Mesodermal cell (in vitro differentiated cells): ENCODE results near the gene SHISA5.
A peak's percentile ranks its signal among the peaks of the same experiment; 100 is the strongest.

Experiments used
- H3K27ac ChIP-seq: 2 replicates; pipeline ENCODE4 v1.7.0; 2013; ENCODE audit warnings: mild to moderate bottlenecking, low read depth, low read length, moderate library complexity; ENCODE audit not compliant: severe bottlenecking
- H3K36me3 ChIP-seq: 2 replicates; pipeline ENCODE4 v1.7.1; 2013; ENCODE audit warnings: mild to moderate bottlenecking, low read length, moderate library complexity; ENCODE audit not compliant: control insufficient read depth, insufficient read depth
- H3K4me1 ChIP-seq: one replicate; pipeline ENCODE4 v1.7.1; 2013; ENCODE audit warnings: mild to moderate bottlenecking, low read length; ENCODE audit not compliant: insufficient read depth, control insufficient read depth, poor library complexity, severe bottlenecking
- H3K4me3 ChIP-seq: 2 replicates; pipeline ENCODE4 v1.7.0; 2013; ENCODE audit warnings: low read length, control low read depth, mild to moderate bottlenecking; ENCODE audit not compliant: insufficient read depth, poor library complexity, severe bottlenecking; ENCODE audit errors: extremely low read depth
- H3K9me3 ChIP-seq: 2 replicates; pipeline ENCODE4 v1.7.1; 2013; ENCODE audit warnings: mild to moderate bottlenecking, low read length, moderate library complexity; ENCODE audit not compliant: control insufficient read depth
- WGBS, 2 experiments: methylation state at CpG; one replicate each; pipeline ENCODE4 v1.1.5; 2013; ENCODE audit warnings: missing lambda C conversion rate in 2 of 2; ENCODE audit not compliant: insufficient coverage in 2 of 2; 5-methylcytosine and 5-hydroxymethylcytosine counted together

Gene SHISA5

DNA sequence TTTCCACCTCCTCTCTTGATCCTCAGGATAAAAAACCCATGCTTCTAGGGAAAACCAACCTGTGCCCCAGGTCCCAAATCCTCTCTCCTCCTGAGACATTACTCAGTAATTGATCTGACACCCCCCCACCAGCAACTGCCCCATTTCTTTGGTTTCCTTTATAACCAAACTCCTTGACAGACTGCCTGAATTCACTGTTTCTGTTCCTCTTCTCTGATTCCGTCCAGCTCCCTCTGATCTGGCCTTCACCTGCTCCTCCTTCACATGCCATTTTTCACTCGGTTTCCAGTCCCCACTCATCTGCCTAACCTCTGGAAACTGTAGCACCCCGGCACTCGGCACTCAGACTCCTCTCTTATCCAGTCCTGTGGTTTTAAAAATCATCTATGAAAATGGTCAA is 66.2 kb downstream of the SHISA5 start:
- H3K27ac ChIP-seq = no peak overlapping the region
- peaks cover 40% of the 10 kb centered on the region for H3K36me3 ChIP-seq
- 86 to 100% methylated on average over 2 of the region's 4 CpGs for WGBS, 2 experiments
- H3K4me1 ChIP-seq = peaks cover 16% of the 10 kb centered on the region
- no peaks in the 10 kb centered on the region for H3K9me3 ChIP-seq
- H3K4me3 ChIP-seq = no peak overlapping the region

DNA sequence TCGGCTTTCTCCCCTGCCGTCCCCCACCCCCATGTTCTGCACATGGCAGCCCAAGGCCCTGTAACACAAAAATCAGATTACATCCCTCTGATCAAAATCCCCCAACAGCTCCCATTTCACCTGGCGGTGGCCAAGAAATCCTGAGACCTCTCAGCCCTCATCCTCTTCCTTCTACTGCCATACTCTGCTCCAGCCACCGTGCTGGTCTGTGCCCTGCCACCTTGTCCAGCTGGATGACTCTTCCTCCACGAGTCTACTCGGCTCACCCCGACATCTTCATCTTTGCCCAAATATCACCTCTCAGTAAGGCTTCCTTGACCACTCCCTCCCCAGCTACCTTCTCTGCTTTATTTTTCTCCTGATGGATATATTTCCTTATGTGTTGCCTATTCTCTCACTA is 67.1 kb downstream of the SHISA5 start:
- 82 to 90% methylated on average over 3 to 7 of the region's 7 CpGs for WGBS, 2 experiments

GRCh38 chr3:48436477-48436787 is 67.5 kb downstream of the SHISA5 start:
- Histone ChIP-seq H3K4me1 (peaks cover 14% of the 10 kb centered on the region), H3K4me3 (no peak overlapping the region)
- 60 to 67% methylated on average over 1 of the region's 1 CpG for WGBS, 2 experiments

More for the DNA sequence above, 67.1 kb downstream of the SHISA5 start:
- Histone ChIP-seq H3K4me1 (peaks cover 18% of the 10 kb centered on the region), H3K36me3 (peaks cover 41% of the 10 kb centered on the region), H3K9me3 (no peaks in the 10 kb centered on the region), H3K4me3 (no peak overlapping the region), H3K27ac (no peak overlapping the region)

DNA sequence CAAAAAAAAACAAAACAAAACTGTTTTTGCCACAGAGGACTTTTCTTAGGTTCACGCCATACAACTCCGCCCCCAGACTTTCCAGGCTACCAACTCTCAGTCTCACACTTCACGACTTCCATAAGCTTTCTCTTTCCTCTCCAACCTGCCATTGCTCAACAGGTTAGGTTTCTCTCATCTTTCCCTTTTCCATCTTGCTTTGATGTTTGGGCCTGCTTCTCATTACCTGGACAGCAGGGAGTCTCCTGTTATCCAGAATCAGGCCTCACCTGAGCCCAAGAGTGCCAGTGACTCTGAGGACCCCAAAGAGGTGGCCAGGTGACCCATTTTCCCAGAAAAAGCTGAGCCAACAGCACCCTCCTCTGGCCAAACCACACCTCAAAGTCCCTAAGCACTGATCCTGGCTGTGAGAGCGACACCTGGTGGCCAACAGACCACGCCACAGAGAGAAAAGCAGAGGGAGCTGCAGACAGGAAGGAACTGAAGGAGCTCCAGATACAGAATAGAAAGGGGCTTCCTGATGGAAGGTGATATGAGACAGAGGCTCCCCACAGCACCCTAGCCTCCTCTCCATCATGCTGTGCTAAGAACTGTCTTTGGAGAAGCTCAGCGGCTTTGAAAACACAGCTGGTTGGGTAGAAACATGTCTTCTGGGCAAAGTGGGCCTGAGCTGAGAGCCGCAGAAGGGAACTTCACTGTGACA is 68.0 kb downstream of the SHISA5 start:
- Histone ChIP-seq H3K4me1 (peaks cover 11% of the 10 kb centered on the region), H3K27ac (no peak overlapping the region), H3K4me3 (no peak overlapping the region), H3K36me3 (peaks cover 41% of the 10 kb centered on the region), H3K9me3 (no peaks in the 10 kb centered on the region)
- 56 to 68% methylated on average over 6 to 7 of the region's 7 CpGs for WGBS, 2 experiments

More at GRCh38 chr3:48436477-48436787, 67.5 kb downstream of the SHISA5 start:
- Histone ChIP-seq H3K27ac (no peak overlapping the region), H3K36me3 (peaks cover 41% of the 10 kb centered on the region), H3K9me3 (no peaks in the 10 kb centered on the region)

GRCh38 chr3:48435223-48435595 is 68.8 kb downstream of the SHISA5 start:
- 84 to 96% methylated on average over 3 to 4 of the region's 4 CpGs for WGBS, 2 experiments
- no peak overlapping the region for H3K27ac ChIP-seq
- H3K9me3 ChIP-seq = no peaks in the 10 kb centered on the region
- H3K4me1 ChIP-seq = peaks cover 15% of the 10 kb centered on the region
- no peak overlapping the region for H3K4me3 ChIP-seq
- peaks cover 41% of the 10 kb centered on the region for H3K36me3 ChIP-seq

GRCh38 chr3:48434591-48435222 is 69.3 kb downstream of the SHISA5 start:
- no peak overlapping the region for H3K27ac ChIP-seq
- no peak overlapping the region for H3K4me3 ChIP-seq
- peaks cover 17% of the 10 kb centered on the region for H3K4me1 ChIP-seq
- no peaks in the 10 kb centered on the region for H3K9me3 ChIP-seq
- H3K36me3 ChIP-seq = peaks cover 41% of the 10 kb centered on the region
- 93 to 96% methylated on average over 15 of the region's 15 CpGs for WGBS, 2 experiments

- Histone ChIP-seq H3K9me3 (no peaks in the 10 kb centered on the region), H3K4me1 (peaks cover 13% of the 10 kb centered on the region), H3K36me3 (peaks cover 41% of the 10 kb centered on the region), H3K4me3 (no peak overlapping the region), H3K27ac (no peak overlapping the region)
- 92 to 98% methylated on average over 9 to 11 of the region's 12 CpGs for WGBS, 2 experiments
These were observed 70.4 kb downstream of the SHISA5 start for GRCh38 chr3:48433472-48434118.

DNA sequence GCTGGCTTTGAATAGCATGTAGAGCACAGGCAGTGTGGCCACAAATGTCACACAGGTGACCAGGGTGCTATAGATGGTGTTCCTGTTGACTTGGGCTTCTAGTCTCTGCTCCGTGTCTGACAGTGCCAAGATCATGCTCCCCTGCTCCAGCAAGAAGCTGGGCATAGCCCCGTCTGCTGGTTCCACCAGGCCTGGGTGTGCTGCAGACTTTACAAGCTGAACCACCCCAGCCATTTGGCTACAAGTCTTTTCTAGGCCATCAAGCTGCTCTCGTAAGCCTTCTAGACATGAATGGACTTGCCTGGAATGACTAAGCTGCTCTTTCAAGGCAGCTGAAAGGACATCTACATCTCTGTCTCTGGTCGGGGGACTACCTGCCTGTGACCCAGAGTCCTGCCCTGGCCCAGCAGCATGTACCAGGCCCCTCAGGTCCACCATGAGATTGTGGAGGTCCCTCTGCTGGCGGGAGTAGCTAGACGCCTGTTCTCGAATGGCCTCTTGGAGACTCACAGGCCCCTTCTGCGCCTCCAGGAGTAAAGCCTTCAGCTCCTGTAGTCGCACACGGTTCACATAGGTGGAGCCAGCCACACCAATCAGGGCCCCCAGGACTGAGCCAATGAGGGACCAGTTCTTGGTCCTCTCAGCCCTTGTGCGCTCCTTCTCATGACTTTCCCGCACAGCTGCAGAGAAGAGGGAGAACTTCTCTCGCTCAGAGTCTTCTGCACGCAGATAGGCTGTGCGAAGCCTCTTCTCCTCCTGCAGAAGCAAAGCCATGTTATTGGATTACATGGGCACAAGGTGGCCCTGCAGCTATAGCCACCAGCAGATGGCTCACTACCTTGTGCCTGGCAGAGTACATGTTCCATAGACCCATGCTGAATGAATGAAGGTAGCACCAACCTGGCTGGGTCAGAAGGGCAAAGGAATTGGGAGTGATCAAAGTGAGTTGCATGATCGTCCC is 71.3 kb downstream of the SHISA5 start:
- peaks cover 16% of the 10 kb centered on the region for H3K4me1 ChIP-seq
- H3K36me3 ChIP-seq = peaks cover 41% of the 10 kb centered on the region
- H3K4me3 ChIP-seq = no peak overlapping the region
- H3K9me3 ChIP-seq = no peaks in the 10 kb centered on the region
- 83 to 89% methylated on average over 13 to 15 of the region's 16 CpGs for WGBS, 2 experiments
- peak overlapping the region; percentile 5 for H3K27ac ChIP-seq

DNA sequence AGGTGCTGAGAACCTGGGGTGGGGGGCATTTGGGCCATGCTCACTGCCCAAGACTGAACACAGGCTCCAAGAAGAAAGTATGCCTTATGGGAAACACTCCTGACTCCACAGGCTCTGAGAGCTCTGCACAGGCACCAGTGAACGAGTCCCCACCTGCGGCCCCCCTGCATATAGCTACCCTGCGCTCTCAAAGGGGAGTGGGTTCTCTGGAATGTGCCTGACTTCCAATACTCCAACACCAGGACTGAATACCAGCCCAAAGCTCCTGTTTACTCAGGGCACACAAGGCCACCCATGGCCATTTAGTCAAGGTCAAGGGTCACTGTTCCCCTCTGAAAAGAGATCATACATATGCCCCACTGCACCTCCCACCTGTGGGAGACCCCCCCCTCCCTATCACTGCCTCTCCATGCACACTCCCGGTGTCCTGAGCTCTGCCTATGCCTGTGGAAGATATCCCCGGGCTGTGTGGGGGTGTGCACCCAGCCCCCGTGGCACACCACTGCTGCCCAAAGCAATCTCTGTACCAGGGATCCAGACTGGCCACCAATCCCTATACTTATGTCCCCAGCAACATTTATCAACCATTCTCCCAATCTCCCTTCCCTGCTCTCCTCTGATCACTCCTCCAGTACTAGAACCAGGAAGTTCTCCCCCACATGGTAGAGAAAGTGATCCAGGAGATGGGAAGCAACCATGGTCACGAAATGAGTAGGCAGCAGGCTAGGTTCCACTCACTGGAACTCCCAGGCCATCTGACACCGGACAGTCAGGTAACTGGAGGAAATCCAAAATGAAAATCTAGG is 72.5 kb downstream of the SHISA5 start:
- 96 to 97% methylated on average over 5 of the region's 8 CpGs for WGBS, 2 experiments
- Histone ChIP-seq H3K27ac (no peak overlapping the region), H3K4me1 (peaks cover 29% of the 10 kb centered on the region), H3K4me3 (no peak overlapping the region), H3K9me3 (no peaks in the 10 kb centered on the region), H3K36me3 (peaks cover 41% of the 10 kb centered on the region)

- H3K36me3 ChIP-seq = peaks cover 41% of the 10 kb centered on the region
- H3K27ac ChIP-seq = no peak overlapping the region
- H3K4me3 ChIP-seq = no peak overlapping the region
- 100% methylated on average over 1 of the region's 1 CpG; no CpG with 5 or more reads in 1 of the 2 experiments for WGBS, 2 experiments
- peaks cover 32% of the 10 kb centered on the region for H3K4me1 ChIP-seq
- H3K9me3 ChIP-seq = no peaks in the 10 kb centered on the region
These were observed 73.3 kb downstream of the SHISA5 start for GRCh38 chr3:48430708-48431101.
